GM18502 (cell line): ENCODE results near the gene EXOC6.

Experiments used
- ATAC-seq: cut with Tn5 transposase; IDR thresholded peaks from one replicate; pipeline ENCODE4 v1.9.1; 2021; ENCODE audit warnings: mild to moderate bottlenecking; ENCODE audit not compliant: unreplicated experiment, poor library complexity

EXOC6 gene

GRCh38 chr10:92832121-92832520, 16.2 kb upstream of the EXOC6 start:
- ATAC-seq: no peak

- ATAC-seq: no peak
These were observed 15.2 kb upstream of the EXOC6 start for GRCh38 chr10:92832998-92833650.

GRCh38 chr10:92834331-92834730, 14.0 kb upstream of the EXOC6 start:
- no peak for ATAC-seq

- no peak for ATAC-seq
These were observed 13.3 kb upstream of the EXOC6 start for GRCh38 chr10:92834986-92835385.

GRCh38 chr10:92837456-92837855, 10.9 kb upstream of the EXOC6 start:
- no peak for ATAC-seq

- ATAC-seq: no peak
These were observed 8.9 kb upstream of the EXOC6 start for GRCh38 chr10:92839191-92840085.

GRCh38 chr10:92844746-92845145, 3.6 kb upstream of the EXOC6 start:
- no peak for ATAC-seq

GRCh38 chr10:92845921-92846320, 2.4 kb upstream of the EXOC6 start:
- no peak for ATAC-seq

- ATAC-seq: no peak
These were observed 2.0 kb upstream of the EXOC6 start for GRCh38 chr10:92846344-92846743.

GRCh38 chr10:92846854-92847201, 1.5 kb upstream of the EXOC6 start:
- no peak for ATAC-seq

GRCh38 chr10:92847202-92847864, 987 bp upstream of the EXOC6 start:
- no peak for ATAC-seq

GRCh38 chr10:92848037-92848440, 281 bp upstream of the EXOC6 start:
- no peak for ATAC-seq

GRCh38 chr10:92849234-92849525, 860 bp downstream of the EXOC6 start:
- ATAC-seq: no peak

- no peak for ATAC-seq
These were observed 1.3 kb downstream of the EXOC6 start for GRCh38 chr10:92849576-92850090.

- ATAC-seq: no peak
These were observed 1.9 kb downstream of the EXOC6 start for GRCh38 chr10:92850185-92850584.

- ATAC-seq: no peak
These were observed 2.7 kb downstream of the EXOC6 start for GRCh38 chr10:92851003-92851402.

- ATAC-seq: no peak
These were observed 7.2 kb downstream of the EXOC6 start for GRCh38 chr10:92855560-92855959.

- no peak for ATAC-seq
These were observed 9.7 kb downstream of the EXOC6 start for GRCh38 chr10:92857904-92858514.

GRCh38 chr10:92867235-92867634, 18.9 kb downstream of the EXOC6 start:
- no peak for ATAC-seq

- ATAC-seq: no peak
These were observed 19.7 kb downstream of the EXOC6 start for GRCh38 chr10:92868036-92868435.

GRCh38 chr10:92868557-92868956, 20.2 kb downstream of the EXOC6 start:
- no peak for ATAC-seq
